Spleen (tissue), 7 donors: Measurements from ENCODE around the gene ARRB2.
A peak's percentile ranks its signal among the peaks of the same experiment; 100 is the strongest.

Experiments used
- CTCF ChIP-seq, 11 experiments: fragments of 200-600 bp in 7 of 11; fragments of 450-650 bp in 4 of 11; sonication (generic) in 4 of 11; IDR thresholded peaks in 8 of 11; conservative IDR thresholded peaks in 3 of 11; 1 replicate in 7 of 11; 2 replicates in 4 of 11; pipeline versions ENCODE4 v1.4.0 to v1.8.0; 2016 to 2021; ENCODE audit warnings: antibody characterized with exemption in 11 of 11, inconsistent platforms in 4 of 11, mild to moderate bottlenecking in 1 of 11
- POLR2A ChIP-seq, 3 donors: fragments of 450-650 bp; IDR thresholded peaks; one replicate each; pipeline ENCODE4 v1.5.1; 2017; ENCODE audit warnings: antibody characterized with exemption in 3 of 3, mild to moderate bottlenecking in 1 of 3
- POLR2AphosphoS5 ChIP-seq, 3 donors: sonication (generic); formaldehyde crosslinking; IDR thresholded peaks; one replicate each; pipeline ENCODE4 v1.5.1; 2017; ENCODE audit warnings: antibody characterized with exemption in 3 of 3
- donor health status: DM: no; HTN: no; CAD: no; lungs with moderate emphysema.
- donor health status: DM: no; HTN: no; CAD: no.
- donor health status: DM: no; HTN: no; CAD: no.

GRCh38 chr17:4721203-4722135 lies 11.0 kb downstream of the ARRB2 start:
- no peak for TF ChIP-seq CTCF (IDR thresholded peaks at IDR 0.05 in 8 of 11, conservative IDR thresholded peaks at IDR 0.05 in 3 of 11)
- no peak for TF ChIP-seq POLR2A (IDR thresholded peaks at IDR 0.05)
- TF ChIP-seq POLR2AphosphoS5 (IDR thresholded peaks at IDR 0.05) = peak; percentile 67 to 85 (median 82)
